IMR-90 (cell line): ENCODE measurements around the gene BCAS3.

Experiments
- BHLHE40 ChIP-seq: fragments of 150-350 bp; IDR thresholded peaks from 2 replicates; pipeline ENCODE4 v1.6.1; 2016; ENCODE audit warnings: mild to moderate bottlenecking, low read depth, low read length
- CHD1 ChIP-seq: IDR thresholded peaks from 2 replicates; pipeline ENCODE4 v1.6.1; 2012; ENCODE audit warnings: low read depth, low read length, improper control_type of control experiment
- FOS ChIP-seq: fragments of 150-350 bp; IDR thresholded peaks from 2 replicates; pipeline ENCODE4 v1.6.1; 2016; ENCODE audit warnings: low read depth, low read length
- MAFK ChIP-seq: IDR thresholded peaks from 2 replicates; pipeline ENCODE4 v1.6.1; 2012; ENCODE audit warnings: low read depth, low read length, improper control_type of control experiment
- MAZ ChIP-seq: IDR thresholded peaks from 2 replicates; pipeline ENCODE4 v1.6.1; 2012; ENCODE audit warnings: low read depth, mild to moderate bottlenecking, low read length, improper control_type of control experiment, moderate library complexity, borderline replicate concordance
- MXI1 ChIP-seq: IDR thresholded peaks from 2 replicates; pipeline ENCODE4 v1.6.1; 2012; ENCODE audit warnings: low read depth, mild to moderate bottlenecking, low read length, moderate library complexity, borderline replicate concordance
- POLR2A ChIP-seq: IDR thresholded peaks from 2 replicates; pipeline ENCODE4 v1.6.1; 2012; ENCODE audit warnings: mild to moderate bottlenecking, low read depth, low read length
- RAD21 ChIP-seq: IDR thresholded peaks from 2 replicates; pipeline ENCODE4 v1.6.1; 2012; ENCODE audit warnings: low read length, improper control_type of control experiment
- RCOR1 ChIP-seq: IDR thresholded peaks from 2 replicates; pipeline ENCODE4 v1.6.1; 2012; ENCODE audit warnings: mild to moderate bottlenecking, low read length, improper control_type of control experiment; ENCODE audit not compliant: insufficient replicate concordance
- SMC3 ChIP-seq: fragments of 150-350 bp; IDR thresholded peaks from 2 replicates; pipeline ENCODE4 v1.6.1; 2016; ENCODE audit warnings: low read depth, mild to moderate bottlenecking, antibody characterized with exemption, low read length, moderate library complexity
- TF ChIP-seq, protein P1 (sequence below): conservative IDR thresholded peaks from 2 replicates; pipeline ENCODE4 v1.5.1; 2012; ENCODE audit warnings: mild to moderate bottlenecking, low read depth, low read length, improper control_type of control experiment
- TF ChIP-seq, protein P2 (sequence below): fragments of 150-350 bp; IDR thresholded peaks from 2 replicates; pipeline ENCODE4 v1.6.1; 2016; ENCODE audit warnings: low read depth, mild to moderate bottlenecking, low read length, moderate library complexity, borderline replicate concordance

DNA sequence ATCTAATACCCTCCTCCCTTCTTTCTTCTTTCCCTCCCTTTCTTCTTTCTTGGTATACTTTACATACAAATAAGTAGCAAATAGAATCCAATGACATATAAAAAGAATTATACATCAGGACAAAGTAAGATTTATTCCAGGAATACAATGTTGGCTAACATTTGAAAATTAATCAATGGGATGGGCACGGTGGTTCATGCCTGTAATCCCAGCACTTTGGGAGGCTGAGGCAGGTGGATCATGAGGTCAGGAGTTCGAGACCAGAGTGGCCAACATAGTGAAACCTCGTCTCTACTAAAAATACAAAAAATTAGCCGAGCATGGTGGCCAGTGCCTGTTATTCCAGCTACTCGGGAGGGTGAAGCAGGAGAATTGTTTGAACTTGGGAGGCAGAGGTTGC lies 72.1 kb downstream of the BCAS3 start:
- TF ChIP-seq RAD21 (no peak), MAFK (no peak), POLR2A (no peak), MAZ (no peak), RCOR1 (no peak), BHLHE40 (no peak), MXI1 (no peak), FOS (no peak), SMC3 (no peak), CHD1 (no peak)
- TF ChIP-seq, protein P1, sequence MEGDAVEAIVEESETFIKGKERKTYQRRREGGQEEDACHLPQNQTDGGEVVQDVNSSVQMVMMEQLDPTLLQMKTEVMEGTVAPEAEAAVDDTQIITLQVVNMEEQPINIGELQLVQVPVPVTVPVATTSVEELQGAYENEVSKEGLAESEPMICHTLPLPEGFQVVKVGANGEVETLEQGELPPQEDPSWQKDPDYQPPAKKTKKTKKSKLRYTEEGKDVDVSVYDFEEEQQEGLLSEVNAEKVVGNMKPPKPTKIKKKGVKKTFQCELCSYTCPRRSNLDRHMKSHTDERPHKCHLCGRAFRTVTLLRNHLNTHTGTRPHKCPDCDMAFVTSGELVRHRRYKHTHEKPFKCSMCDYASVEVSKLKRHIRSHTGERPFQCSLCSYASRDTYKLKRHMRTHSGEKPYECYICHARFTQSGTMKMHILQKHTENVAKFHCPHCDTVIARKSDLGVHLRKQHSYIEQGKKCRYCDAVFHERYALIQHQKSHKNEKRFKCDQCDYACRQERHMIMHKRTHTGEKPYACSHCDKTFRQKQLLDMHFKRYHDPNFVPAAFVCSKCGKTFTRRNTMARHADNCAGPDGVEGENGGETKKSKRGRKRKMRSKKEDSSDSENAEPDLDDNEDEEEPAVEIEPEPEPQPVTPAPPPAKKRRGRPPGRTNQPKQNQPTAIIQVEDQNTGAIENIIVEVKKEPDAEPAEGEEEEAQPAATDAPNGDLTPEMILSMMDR = no peak
- TF ChIP-seq, protein P2, sequence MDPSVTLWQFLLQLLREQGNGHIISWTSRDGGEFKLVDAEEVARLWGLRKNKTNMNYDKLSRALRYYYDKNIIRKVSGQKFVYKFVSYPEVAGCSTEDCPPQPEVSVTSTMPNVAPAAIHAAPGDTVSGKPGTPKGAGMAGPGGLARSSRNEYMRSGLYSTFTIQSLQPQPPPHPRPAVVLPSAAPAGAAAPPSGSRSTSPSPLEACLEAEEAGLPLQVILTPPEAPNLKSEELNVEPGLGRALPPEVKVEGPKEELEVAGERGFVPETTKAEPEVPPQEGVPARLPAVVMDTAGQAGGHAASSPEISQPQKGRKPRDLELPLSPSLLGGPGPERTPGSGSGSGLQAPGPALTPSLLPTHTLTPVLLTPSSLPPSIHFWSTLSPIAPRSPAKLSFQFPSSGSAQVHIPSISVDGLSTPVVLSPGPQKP = no peak
